Neural crest cell (in vitro differentiated cells): ENCODE measurements around the gene PPIAL4G. TPM values are rescaled to one million over a fixed set of nuclear protein-coding genes. Genes with fewer than 3 reads are reported as not detected.
A peak's percentile ranks its signal among the peaks of the same experiment; 100 is the strongest.
"Not testable (repeated sequence)": the region's sequence is repeated elsewhere in the genome, so short reads cannot be mapped to it uniquely, and the experiment has no call there.

Source experiments
- DNase-seq: peaks from one replicate; pipeline ENCODE4 v3.0.0; 2021; ENCODE audit warnings: low read depth, mixed read lengths, low spot score
- H3K27ac Mint-ChIP-seq: one replicate; pipeline ENCODE4 v1.8.0; 2021; ENCODE audit warnings: mild to moderate bottlenecking, mixed read lengths; ENCODE audit not compliant: unreplicated experiment
- H3K27me3 Mint-ChIP-seq: 2 replicates; pipeline ENCODE4 v1.8.0; 2021; ENCODE audit warnings: low read depth, mild to moderate bottlenecking, mixed read lengths
- H3K36me3 Mint-ChIP-seq: 2 replicates; pipeline ENCODE4 v1.8.0; 2021; ENCODE audit warnings: low read depth, mild to moderate bottlenecking, mixed read lengths
- H3K4me1 Mint-ChIP-seq: 2 replicates; pipeline ENCODE4 v1.8.0; 2021; ENCODE audit warnings: mixed read lengths
- H3K4me3 Mint-ChIP-seq: one replicate; pipeline ENCODE4 v1.8.0; 2021; ENCODE audit warnings: mild to moderate bottlenecking, mixed read lengths
- H3K9me3 Mint-ChIP-seq: 2 replicates; pipeline ENCODE4 v1.8.0; 2021; ENCODE audit warnings: mixed read lengths
- CTCF ChIP-seq: fragments of 200-600 bp; sonication (generic); conservative IDR thresholded peaks from 2 replicates; pipeline ENCODE4 v1.5.0; 2021; ENCODE audit warnings: antibody characterized with exemption, mild to moderate bottlenecking
- total RNA-seq: library from RNA; stranded (reverse); gene quantifications from 2 replicates; pipeline ENCODE4 v1.2.1, GENCODE V29; 2021

Gene PPIAL4G
- total RNA-seq, 1 donor from 2014 or later, result not detected

GRCh38 chr1:148459694-148460093, 23.4 kb downstream of the PPIAL4G start:
- H3K36me3 Mint-ChIP-seq, H3K9me3 Mint-ChIP-seq, H3K4me1 Mint-ChIP-seq, H3K4me3 Mint-ChIP-seq, DNase-seq, H3K27ac Mint-ChIP-seq, H3K27me3 Mint-ChIP-seq: not testable (repeated sequence)

GRCh38 chr1:148458901-148459581, 24.1 kb downstream of the PPIAL4G start:
- not testable (repeated sequence) for H3K4me1 Mint-ChIP-seq, H3K27me3 Mint-ChIP-seq, H3K36me3 Mint-ChIP-seq, H3K9me3 Mint-ChIP-seq
- Mint-ChIP-seq H3K27ac (peak overlapping the region; percentile 27), H3K4me3 (peak overlapping the region; percentile 77)
- peak; percentile 31 for DNase-seq

GRCh38 chr1:148458398-148458797, 24.7 kb downstream of the PPIAL4G start:
- Mint-ChIP-seq H3K4me3 (peak overlapping the region; percentile 92), H3K27ac (peak overlapping the region; percentile 96)
- H3K4me1 Mint-ChIP-seq, DNase-seq, H3K27me3 Mint-ChIP-seq, H3K36me3 Mint-ChIP-seq, H3K9me3 Mint-ChIP-seq: not testable (repeated sequence)

- not testable (repeated sequence) for H3K4me1 Mint-ChIP-seq, H3K4me3 Mint-ChIP-seq, DNase-seq, H3K9me3 Mint-ChIP-seq, H3K36me3 Mint-ChIP-seq, H3K27me3 Mint-ChIP-seq, H3K27ac Mint-ChIP-seq
Observed at GRCh38 chr1:148452845-148453244, 30.3 kb downstream of the PPIAL4G start.

GRCh38 chr1:148439654-148440325, 43.3 kb downstream of the PPIAL4G start:
- Mint-ChIP-seq H3K36me3 (peaks cover 10% of the 10 kb centered on the region), H3K27ac (peak overlapping the region; percentile 43)
- not testable (repeated sequence) for H3K27me3 Mint-ChIP-seq, H3K4me3 Mint-ChIP-seq, DNase-seq, H3K4me1 Mint-ChIP-seq, H3K9me3 Mint-ChIP-seq

GRCh38 chr1:148435406-148435805, 47.7 kb downstream of the PPIAL4G start:
- H3K9me3 Mint-ChIP-seq, result peaks cover 3% of the 10 kb centered on the region
- H3K27me3 Mint-ChIP-seq, result no peaks in the 10 kb centered on the region
- TF ChIP-seq CTCF, result no peak
- peaks cover 13% of the 10 kb centered on the region for H3K36me3 Mint-ChIP-seq
- DNase-seq, result no peak
- no peak overlapping the region for H3K4me3 Mint-ChIP-seq
- peaks cover 4% of the 10 kb centered on the region for H3K4me1 Mint-ChIP-seq
- H3K27ac Mint-ChIP-seq, result no peak overlapping the region

- peaks cover 4% of the 10 kb centered on the region for H3K4me1 Mint-ChIP-seq
- DNase-seq, result no peak
- peaks cover 3% of the 10 kb centered on the region for H3K9me3 Mint-ChIP-seq
- H3K4me3 Mint-ChIP-seq, result no peak overlapping the region
- H3K27ac Mint-ChIP-seq, result peak overlapping the region; percentile 40
- TF ChIP-seq CTCF, result no peak
- H3K36me3 Mint-ChIP-seq, result peaks cover 13% of the 10 kb centered on the region
- no peaks in the 10 kb centered on the region for H3K27me3 Mint-ChIP-seq
Observed at GRCh38 chr1:148434832-148435231, 48.3 kb downstream of the PPIAL4G start.

GRCh38 chr1:148432916-148433317, 50.2 kb downstream of the PPIAL4G start:
- DNase-seq, H3K9me3 Mint-ChIP-seq, H3K4me1 Mint-ChIP-seq, H3K27ac Mint-ChIP-seq, H3K27me3 Mint-ChIP-seq, H3K4me3 Mint-ChIP-seq: not testable (repeated sequence)
- H3K36me3 Mint-ChIP-seq, result peaks cover 15% of the 10 kb centered on the region

Other genes with a start within 250 kb of the PPIAL4G start
- gene NBPF14, start 112.7 kb upstream of the PPIAL4G start, total RNA-seq, result 15.2 and 17.0 TPM in 2 replicates